A549 (cell line): Measurements from ENCODE around the gene ADGRL2.

Experiments used
- CTCF ChIP-seq: fragments of >200 bp; sonication (Bioruptor Twin); formaldehyde crosslinking; IDR thresholded peaks from 3 replicates; pipeline ENCODE4 v1.5.1; 2016
- POLR2A ChIP-seq: IDR thresholded peaks from 2 replicates; pipeline ENCODE4 v1.6.1; 2012; ENCODE audit warnings: mild to moderate bottlenecking, low read length
- RAD21 ChIP-seq, 2 experiments: fragments of >200 bp in 1 of 2; sonication (Bioruptor Twin) in 1 of 2; formaldehyde crosslinking in 1 of 2; IDR thresholded peaks in 1 of 2; conservative IDR thresholded peaks in 1 of 2; 2 replicates in 1 of 2; 3 replicates in 1 of 2; pipeline ENCODE4 v1.6.1; 2012 to 2018; ENCODE audit warnings: inconsistent platforms in 1 of 2
- ZFP36 ChIP-seq: fragments of 450-650 bp; IDR thresholded peaks from 2 replicates; pipeline ENCODE4 v1.6.1; 2014; ENCODE audit warnings: borderline replicate concordance; ENCODE audit not compliant: partially characterized antibody
- TF ChIP-seq, protein P1 (sequence below): fragments of 450-650 bp; IDR thresholded peaks from 2 replicates; pipeline ENCODE4 v1.6.1; 2014; ENCODE audit warnings: antibody characterized with exemption
- TF ChIP-seq, protein P2 (sequence below): IDR thresholded peaks from 2 replicates; pipeline ENCODE4 v1.6.1; 2012

GRCh38 chr1:82001345-82001744 lies 200.6 kb downstream of the ADGRL2 start:
- TF ChIP-seq POLR2A (no peak), ZFP36 (no peak), CTCF (no peak), RAD21 (conservative IDR thresholded peaks at IDR 0.05 in 1 of 2, IDR thresholded peaks at IDR 0.05 in 1 of 2) (no peak)
- TF ChIP-seq, protein P1, sequence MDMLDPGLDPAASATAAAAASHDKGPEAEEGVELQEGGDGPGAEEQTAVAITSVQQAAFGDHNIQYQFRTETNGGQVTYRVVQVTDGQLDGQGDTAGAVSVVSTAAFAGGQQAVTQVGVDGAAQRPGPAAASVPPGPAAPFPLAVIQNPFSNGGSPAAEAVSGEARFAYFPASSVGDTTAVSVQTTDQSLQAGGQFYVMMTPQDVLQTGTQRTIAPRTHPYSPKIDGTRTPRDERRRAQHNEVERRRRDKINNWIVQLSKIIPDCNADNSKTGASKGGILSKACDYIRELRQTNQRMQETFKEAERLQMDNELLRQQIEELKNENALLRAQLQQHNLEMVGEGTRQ: no peak
- TF ChIP-seq, protein P2, sequence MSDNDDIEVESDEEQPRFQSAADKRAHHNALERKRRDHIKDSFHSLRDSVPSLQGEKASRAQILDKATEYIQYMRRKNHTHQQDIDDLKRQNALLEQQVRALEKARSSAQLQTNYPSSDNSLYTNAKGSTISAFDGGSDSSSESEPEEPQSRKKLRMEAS: no peak
